AG08395 (cell line): ENCODE measurements around the gene LSAMP.

ENCODE experiments used
- DNase-seq: peaks from one replicate; pipeline ENCODE4 v3.0.0; 2012; ENCODE audit warnings: mixed read lengths, low spot score

Gene LSAMP

DNA sequence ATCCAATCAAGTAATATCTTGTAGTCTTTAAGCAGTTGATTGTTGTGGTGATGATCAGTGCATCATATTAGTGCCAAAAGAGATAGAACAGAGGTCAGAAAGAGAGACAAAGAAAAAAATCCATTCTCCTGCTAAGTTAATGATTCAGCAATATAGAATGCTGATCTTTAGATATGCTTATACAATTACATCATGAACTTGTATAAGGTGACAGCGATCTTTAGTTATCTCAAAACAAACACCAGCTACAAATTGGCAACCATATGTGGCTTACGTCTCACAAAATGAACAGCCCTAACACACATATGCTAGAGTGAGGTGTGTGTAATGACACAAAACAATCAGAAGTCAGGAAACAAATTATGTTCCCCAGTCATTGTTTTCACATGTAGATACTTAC, 12.5 kb downstream of the LSAMP start:
- DNase-seq = no peak

DNA sequence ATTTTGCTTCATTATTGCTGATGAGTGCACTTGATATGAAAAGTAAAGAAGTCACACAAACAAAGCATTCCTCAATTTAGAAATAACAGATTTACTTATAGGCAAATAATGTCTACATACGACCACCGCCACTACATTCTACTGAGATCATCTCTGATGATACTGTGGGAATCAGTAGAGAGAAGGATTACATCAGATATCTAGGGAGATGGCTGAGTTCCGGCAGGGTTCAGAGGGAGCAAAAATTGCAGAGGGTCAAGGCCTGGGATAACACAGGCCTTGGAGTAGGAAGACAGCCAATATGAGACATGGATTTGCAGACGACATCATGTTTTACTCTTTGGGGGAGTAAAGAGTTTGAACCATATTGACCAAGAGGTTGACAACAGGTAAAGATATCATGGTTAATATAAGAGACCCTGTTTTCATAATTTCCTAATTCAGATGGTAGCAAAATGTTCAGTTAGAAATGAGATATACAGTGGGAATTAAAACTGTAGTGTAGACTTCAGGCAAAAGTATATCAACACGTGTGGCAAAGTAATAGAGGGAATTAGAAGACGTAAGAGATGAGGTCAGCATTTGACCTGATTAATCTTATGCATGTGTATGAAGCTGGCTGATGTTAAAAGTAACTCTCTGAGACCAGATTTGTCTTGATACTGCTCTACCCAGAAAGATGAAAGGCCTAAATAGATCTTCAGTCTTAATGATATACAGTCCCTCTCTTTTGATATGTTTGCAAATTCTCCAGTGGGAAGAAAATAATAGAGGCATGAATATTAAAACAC, 15.6 kb downstream of the LSAMP start:
- no peak for DNase-seq

DNA sequence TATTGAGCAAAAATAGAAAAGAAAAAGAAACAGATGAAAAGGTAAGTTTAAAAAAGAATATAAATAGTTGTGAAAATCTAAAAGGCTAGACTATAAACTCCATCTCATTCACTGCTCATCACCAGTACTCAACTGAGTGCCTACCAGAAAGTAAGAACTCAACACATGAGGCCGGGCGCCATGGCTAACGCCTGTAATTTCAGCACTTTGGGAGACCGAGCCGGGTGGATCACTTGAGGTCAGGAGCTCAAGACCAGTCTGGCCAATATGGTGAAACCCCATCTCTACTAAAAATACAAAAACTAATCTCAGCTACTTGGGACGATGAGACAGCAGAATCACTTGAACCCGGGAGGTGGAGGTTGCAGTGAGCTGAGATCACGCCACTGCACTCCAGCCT, 19.3 kb downstream of the LSAMP start:
- DNase-seq = no peak

DNA sequence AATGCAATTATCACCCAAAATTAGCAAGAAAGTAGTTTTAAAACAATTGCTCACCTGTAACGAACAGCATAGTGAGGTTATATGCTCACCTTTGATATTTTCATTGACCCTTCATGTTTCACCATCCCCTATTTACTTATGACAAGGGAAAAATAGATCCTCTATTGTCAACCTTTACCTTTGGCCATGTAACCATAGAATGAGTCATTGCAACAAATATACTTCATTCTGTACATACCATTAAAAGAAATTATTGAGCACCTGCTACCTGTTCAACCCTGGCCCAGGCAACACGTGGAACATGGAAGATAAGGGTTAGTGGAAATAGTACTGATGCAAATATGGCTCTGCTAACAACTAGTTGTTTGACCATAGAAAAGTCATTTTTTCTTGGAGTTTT, 20.2 kb downstream of the LSAMP start:
- no peak for DNase-seq

DNA sequence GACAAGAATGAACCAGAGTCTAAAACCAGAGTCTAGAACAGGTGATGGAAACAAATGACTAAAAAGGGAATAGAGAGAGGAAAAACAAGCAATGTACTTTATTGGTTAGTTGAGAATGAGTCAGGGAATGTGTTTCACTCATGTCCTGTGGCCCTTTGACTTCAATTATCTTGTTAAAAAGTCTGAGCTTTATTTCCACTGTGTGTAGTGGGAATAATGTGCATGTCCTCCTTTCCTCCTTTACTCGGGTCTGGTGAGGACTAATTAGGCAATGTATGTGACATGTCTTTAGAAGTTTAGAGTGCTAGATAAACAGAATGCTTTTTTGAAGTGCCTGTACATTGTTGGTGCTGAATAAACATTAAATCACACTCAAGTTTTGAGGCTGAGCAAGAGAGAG, 21.3 kb downstream of the LSAMP start:
- DNase-seq = peak; percentile 9

DNA sequence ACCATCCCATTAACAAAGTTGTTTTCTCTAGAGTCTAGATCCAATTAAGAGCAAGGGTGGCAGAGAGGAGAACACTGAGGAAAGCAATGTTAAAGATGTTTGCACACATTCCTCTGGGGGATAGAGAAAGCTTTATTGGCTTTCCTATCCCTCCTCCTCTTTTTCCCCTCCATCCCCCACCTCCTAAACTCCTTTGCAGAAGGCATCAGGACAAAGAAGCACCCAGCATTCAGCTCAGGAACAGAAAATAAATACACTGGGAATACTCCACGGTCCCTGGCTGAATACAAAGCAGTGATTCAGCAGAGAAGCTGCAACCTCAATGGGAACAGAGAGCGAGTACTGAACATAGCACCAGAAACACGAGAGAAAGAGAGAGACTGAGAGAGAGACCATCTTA, 21.9 kb downstream of the LSAMP start:
- no peak for DNase-seq

DNA sequence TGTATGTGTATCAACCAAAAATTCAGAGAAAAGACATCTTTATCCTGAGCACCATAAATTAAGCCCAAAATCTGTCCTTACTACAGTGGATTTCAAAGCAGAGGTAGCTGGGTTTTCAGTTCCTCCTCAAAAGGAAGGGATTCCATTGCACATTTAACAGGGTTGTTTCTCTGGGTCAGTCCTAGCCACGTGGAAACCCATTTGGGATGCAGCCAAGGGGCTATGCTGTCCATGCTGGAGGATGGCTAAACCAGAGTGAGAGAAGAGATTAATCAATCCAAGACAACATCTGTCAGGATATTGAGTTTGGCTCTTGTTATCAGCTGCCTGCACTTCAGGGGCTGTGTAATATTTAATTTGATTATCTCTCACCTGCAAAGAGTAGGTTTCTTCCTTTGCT, 28.1 kb downstream of the LSAMP start:
- no peak for DNase-seq

DNA sequence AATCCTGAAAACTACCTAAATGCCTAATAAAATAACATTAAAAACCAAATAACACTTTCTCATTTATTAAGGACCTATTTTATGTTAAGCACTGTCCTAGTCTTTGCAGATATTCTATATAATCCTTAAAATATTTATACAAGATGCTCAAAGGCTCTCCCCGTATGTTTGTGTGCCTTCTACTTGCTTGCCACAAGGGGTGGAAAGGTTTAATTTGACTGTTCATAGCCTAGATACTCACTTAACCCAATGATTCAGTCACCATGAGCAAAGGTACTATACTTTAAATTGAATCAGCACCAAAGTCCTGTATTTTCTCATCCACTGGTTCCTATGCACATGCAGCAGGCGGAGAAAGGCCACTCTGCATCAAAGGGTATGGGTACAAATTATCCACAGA, 32.0 kb downstream of the LSAMP start:
- DNase-seq = no peak

DNA sequence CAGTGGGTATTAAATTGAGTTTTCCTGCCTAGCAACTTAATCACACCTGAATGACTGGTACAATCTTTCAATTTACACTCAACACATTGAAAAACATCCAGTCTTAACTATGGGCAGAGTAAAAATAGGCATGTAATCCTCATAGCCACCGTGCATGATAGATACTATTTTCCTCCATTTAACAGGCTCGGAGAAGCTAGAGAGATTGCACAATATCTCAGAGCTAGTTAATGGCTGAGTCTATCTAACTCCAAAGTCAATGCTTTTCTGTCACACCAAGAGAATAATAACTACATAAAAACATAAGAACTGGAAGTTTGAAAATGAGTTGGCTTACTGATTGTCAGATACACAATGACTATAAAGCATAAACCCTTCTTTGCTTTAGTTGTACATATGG, 36.8 kb downstream of the LSAMP start:
- DNase-seq = no peak

DNA sequence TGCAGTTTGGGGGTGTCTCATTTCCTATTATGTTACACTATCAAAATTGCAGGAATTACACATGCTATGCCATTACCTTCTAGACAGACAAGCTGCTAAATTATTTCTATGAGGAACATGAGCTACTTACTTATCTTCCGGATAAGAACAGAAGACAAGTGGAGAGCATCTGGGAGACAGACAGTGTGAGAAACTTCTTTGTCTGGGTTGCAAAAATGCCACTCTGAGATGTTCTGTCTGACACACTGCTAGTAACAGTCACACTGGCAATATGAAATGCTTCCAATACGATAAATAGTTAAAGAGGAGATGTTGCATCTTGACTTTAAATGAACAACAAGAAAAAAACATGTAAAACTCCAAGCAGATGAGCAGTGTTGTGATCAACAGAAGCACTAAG, 40.1 kb downstream of the LSAMP start:
- no peak for DNase-seq

DNA sequence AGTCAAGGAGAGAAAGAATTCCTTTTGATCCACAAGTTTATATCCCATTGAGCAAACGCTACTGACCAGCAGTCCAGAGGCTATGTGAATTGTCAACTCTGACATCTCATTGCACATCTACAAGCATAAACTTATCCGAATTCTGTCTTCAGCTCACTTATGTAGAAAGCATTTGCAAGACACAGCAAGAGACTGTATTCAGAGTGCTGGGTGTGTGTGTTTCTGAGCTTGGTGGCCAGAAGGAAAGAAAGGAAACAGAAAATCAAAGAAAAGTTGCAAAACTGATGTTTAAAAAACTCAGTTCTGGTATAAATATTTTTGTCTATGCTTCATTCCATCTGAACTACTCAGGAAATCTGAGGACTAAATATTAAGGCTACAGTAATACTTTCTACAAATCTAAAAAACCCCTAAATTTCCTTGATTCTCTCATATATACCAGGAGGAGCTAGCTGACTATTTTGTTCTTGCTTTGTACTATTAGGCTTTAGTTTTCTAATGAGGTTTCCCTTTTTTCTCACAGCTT, 45.5 kb downstream of the LSAMP start:
- no peak for DNase-seq

DNA sequence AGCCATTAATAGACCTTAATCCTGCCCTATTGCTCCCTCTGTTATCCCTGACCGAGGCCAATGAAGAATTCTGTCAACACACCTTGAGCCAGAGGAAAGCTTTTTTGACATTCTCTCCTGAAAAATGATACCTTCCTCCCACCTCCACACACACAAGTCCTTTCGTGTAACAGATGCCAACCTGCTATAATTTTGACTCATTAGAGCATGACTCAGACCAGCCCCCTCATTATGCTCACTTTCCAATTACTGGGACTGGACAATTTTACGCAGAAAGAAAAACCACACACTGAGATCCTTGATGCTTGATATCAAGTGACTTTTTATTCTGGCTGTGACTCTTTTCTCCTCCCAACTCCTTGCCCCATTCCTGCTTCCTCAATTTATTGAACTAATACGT, 50.9 kb downstream of the LSAMP start:
- DNase-seq = no peak

DNA sequence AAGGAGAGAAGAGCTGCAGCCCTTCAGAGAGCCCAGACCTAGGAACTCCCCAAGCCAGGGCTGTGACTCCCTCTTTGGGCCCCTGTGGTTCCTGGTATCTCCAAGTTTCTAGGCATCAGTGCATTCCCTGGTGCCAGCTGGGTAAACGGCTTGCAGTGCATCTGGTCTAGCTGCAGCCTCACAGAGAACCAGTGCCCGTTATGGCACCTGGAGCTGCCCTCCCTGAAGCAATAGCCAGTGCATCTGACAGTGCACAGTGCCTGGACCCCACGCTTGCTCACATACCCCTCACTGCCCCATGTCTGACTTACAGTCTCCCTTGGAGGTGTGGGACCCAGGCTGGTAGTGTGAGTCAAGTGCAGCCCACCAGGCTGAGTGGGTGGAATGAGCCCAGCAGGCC, 52.1 kb downstream of the LSAMP start:
- no peak for DNase-seq

DNA sequence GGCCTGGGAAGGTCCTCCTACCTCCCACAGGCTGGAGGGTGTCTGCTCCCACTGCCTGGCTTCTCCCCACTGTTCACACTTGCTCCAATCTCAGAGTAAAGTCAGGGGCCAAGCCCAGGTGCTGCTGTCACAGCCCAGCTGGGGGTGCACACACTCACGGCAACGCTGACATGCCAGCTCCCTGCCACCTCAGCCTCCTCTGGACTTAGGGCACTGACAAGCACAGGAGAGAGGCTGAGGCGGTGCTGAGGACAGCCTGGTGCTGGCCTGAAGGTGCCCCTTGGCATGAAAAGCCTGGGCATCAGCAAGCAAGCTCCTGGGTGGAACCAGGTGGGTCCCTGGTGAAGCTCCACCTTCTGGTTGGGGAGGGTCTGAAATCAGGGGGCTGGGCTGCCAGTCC, 53.0 kb downstream of the LSAMP start:
- no peak for DNase-seq

DNA sequence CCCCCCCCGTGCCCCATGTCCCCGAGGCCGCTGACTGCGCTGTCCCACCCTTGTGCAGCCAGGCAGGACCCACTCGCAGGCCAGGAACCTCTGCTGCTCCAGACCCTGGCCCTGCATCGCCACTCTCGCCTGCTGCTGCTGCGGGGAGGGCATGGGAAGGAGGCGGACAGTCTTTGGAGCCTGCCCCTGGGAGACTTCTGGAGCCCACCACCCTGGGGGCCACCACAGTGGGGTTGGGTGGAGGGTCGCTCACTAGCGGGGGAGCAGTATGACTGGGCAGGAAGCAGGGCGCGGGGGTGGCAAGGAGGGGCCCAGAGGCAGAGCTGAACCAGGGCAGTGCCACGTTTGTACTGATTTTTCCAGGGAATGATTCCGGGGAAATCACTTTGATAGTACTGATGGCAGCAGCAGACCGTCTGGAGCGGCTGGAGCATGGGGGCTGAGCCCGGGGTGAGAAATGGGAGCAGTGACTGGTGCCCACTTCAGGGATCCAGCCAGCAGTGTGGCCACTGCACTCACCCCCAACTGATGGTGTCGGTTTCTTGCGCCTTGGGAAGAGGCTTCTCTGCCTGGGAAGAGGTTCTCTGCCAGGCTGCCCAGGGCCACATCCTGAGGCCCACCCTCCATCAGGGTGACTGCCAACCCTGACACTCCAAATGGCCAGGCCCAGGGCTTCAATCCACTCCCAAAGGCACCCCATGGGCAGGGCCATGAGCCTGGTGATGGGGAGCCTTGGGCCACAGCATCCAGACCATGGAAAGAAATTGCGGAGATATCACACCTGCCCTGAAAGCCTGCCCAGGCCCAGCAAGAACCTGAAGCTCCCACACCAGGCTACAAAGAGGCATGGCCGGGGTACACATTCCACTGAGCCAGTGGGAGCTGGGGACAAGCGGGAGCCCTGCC, 53.7 kb downstream of the LSAMP start:
- DNase-seq = no peak

DNA sequence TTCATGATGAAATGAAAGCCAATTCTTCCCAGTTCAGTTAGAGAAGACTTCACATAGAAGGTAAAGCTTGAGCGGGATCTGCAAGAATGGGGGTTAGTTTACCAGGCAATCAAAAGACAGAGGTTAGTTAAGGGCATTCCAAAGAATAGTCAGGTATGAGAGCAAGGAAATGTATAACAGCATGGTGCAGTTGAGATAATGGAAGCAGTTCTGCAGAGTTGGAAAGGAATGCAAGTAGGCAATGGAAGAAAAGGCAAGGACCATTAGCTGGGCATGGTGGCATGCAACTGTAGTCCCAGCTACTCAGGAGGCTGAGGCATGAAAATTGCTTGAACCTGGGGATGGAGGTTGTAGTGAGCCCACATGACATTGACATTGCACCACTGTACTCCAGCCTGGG, 55.0 kb downstream of the LSAMP start:
- DNase-seq = no peak

DNA sequence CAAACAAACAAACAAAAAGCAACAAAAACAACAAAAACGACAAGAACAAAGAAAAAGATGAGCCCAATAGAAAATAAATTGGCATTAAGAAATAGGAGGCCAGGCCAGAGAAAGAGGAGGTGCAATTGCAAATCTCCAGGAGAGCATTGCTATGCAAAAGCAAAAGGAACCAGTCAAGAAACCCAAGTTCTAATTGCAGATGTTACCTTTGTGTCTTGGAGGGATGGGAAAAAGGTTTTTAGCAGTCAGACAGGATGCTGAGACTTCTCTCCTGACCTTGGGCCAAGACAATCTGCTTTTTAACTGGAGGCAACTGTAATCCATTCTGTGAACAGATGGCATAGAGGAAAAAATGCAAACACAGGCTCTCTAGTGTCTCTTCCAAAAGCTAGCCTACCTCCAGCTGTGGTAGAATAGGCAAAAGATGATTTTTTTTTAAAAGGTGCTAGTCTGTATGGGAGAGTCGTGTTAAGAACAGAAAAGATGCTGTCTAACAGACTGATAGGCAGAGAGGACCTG, 56.4 kb downstream of the LSAMP start:
- DNase-seq = no peak

DNA sequence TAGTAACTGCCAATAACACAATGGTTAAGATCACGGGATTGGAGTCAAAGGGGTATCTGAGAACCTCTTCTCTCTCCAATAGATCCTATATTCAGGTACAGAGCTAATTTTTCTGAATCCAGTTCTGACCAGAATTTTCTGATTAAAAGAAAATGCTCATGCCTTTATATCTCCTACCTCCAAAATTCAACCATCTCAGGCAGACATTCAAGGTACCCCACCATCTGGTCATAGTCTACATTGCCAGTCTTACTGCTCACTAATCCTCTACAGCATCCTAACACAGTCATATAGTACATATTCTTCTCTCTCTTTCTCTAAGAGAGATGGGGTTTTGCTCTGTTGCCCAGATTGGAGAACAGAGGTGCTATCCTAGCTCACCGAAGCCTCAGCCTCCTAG, 59.1 kb downstream of the LSAMP start:
- DNase-seq = no peak

DNA sequence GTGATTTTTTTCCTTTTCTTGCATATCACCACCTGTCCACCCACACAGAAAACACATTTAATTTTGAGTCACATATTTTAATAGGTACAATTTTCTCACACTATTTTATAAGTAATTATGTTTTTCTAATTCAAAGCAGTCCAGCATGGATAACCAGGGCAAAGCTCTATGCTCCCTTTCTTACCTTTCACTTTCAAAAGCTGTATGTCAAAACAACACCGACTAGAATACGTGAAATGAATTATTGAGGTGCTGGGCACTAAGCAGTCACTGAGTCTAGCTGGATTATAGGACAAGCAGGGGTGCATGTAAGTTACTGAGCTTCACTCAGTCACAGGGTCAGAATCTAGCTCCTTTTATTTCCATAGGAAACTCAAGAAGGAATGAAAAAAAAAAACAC, 60.6 kb downstream of the LSAMP start:
- no peak for DNase-seq

DNA sequence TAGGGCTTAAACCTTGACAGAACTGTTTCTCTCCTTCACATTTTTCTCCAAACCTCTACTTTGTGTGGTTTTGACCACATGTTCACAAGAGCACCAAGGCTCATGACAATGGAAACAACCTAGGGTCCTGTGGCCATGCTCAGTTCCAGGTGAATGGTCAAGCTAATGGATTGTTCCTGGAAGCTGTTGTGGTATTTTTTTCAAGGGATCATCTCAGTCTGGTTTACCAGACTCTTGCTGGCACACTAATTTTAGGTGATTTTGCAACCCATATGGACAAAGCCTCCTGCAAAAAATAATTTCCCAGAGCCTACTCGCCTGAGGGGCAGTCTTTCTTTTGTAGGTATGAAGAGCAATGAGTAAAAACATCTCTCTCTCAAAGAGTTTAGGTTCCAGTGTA, 67.2 kb downstream of the LSAMP start:
- DNase-seq = no peak

DNA sequence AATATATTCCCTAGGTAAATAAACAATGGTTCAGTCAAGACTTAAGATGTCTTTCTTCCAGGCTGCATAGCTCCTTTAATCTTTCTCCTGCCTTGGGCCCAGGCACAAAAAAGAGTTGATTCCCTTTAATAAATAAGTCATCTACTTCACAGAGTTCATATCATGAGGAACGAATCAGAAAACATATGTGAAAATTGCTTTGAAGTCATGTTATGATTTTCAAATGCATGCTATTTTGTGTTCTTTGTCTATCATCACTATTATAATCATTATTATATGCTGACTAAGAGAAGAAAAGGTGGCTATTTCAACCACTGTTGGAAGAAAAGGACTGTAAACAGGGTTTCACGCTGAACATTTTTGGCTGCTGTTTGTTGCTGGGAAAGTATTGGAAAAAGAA, 70.4 kb downstream of the LSAMP start:
- DNase-seq = no peak

DNA sequence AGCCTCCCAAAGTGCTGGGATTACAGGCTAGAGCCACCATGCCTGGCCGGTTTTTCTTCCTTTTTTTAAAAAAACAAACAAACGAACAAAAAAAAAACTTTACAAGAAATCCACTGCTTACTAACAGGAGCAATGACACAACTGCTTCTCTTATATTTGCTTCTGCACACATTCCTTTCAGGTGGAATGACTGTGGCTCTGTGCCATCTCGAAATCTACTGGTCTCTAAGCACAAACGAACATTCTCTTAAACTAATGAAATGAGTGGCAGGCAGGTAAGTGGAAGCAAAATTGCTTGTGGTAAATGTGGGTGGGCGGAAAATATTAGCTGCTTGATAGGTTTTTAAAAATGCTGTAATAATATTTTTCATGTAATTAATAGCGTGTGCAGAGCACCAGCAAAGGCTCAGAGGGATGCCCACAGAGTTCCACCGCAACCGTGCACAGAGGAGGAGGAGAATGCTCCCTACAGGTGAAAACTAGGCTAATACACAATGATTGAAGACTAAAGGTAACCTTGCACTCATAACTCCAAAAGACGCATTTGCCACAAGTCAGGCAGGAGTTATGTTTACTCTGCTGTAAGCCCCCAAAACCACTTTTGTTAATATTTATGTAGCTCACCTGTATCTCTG, 77.4 kb downstream of the LSAMP start:
- DNase-seq = no peak

DNA sequence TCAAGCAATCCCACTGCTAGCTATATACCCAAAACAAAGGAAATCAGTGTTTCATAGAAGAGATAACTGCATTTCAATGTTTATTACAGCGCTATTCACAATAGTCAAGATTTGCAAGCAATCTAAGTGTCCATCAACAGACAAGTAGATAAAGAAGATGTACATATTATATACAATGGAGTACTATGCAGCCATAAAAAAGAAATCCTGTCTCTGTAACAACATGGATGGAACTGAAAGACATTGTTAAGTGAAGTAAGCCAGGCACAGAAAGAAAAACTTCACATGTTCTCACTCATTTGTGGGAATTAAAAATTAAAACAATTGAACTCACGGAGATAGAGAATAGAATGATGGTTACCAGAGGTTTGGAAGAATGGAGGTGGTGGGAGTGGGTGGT, 89.2 kb downstream of the LSAMP start:
- DNase-seq = no peak
